PFSK-1 (cell line): ENCODE data around the gene MTERF4.

ENCODE experiments used
- FOXP2 ChIP-seq: optimal IDR thresholded peaks from 2 replicates; pipeline ENCODE3; 2011; ENCODE audit warnings: borderline replicate concordance, control low read depth, inconsistent platforms; ENCODE audit not compliant: insufficient read depth; ENCODE audit errors: extremely low read length, extremely low read depth
- POLR2AphosphoS5 ChIP-seq: IDR thresholded peaks from 2 replicates; pipeline ENCODE4 v1.6.1; 2012; ENCODE audit warnings: low read depth, mild to moderate bottlenecking, control low read depth, low read length, moderate library complexity
- SIN3A ChIP-seq: IDR thresholded peaks from 2 replicates; pipeline ENCODE4 v1.6.1; 2012; ENCODE audit warnings: mild to moderate bottlenecking, low read length, moderate library complexity, borderline replicate concordance; ENCODE audit not compliant: insufficient read depth
- TAF1 ChIP-seq: IDR thresholded peaks from 2 replicates; pipeline ENCODE4 v1.6.1; 2012; ENCODE audit warnings: low read length, control low read depth, borderline replicate concordance; ENCODE audit not compliant: insufficient read depth
- TF ChIP-seq, protein P1 (sequence below), 2 experiments: IDR thresholded peaks; 2 replicates each; pipeline versions ENCODE4 v1.6.1 to v1.8.0; 2011 to 2012; ENCODE audit warnings: low read depth in 2 of 2, low read length in 2 of 2, control low read depth in 1 of 2, inconsistent platforms in 1 of 2, mild to moderate bottlenecking in 1 of 2, moderate library complexity in 1 of 2; ENCODE audit not compliant: insufficient read depth in 1 of 2

MTERF4 gene

DNA sequence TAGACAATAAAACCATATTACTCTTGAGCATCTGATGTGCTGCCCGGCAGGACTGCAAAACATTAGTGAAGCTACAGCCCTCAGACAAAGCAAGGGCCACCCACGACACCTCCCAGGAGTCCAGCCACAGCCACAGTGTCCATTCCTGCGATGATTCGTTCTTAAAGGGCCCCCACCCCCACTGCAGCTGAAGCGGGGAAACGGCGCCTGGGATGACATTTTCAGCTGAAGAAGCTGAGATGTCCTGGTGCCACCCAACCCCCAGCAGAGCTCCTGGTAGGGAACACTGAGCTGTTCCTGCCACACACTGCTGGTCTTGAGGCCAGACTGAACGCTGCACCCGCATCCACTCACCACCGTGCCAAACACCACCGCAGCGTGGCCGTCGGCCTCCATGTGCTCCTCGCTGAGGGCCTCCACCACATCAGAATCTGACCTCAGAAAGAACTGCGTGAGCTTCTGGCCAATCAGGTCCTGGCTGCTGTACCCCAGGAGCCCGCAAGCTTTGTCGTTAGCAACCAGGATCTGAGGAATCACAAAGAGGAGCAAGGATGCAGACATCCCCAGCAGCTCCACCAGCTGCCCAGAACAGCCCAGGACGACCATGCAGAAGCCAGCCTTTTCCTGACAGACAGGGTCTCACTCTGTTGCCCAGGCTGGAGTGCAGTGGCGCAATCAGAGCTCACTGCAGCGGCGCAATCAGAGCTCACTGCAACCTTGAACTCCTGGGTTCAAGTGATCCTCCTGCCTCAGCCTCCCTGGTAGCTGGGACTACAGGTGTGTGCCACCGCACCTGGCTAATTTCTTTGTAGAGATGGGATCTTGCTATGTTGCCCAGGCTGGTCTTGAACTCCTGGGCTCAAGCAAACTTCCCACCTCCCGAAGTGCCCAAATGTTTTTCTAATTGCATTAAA is 37.7 kb upstream of the MTERF4 start:
- TF ChIP-seq SIN3A (no peak), FOXP2 (no peak), TAF1 (no peak), POLR2AphosphoS5 (no peak)
- TF ChIP-seq, protein P1, sequence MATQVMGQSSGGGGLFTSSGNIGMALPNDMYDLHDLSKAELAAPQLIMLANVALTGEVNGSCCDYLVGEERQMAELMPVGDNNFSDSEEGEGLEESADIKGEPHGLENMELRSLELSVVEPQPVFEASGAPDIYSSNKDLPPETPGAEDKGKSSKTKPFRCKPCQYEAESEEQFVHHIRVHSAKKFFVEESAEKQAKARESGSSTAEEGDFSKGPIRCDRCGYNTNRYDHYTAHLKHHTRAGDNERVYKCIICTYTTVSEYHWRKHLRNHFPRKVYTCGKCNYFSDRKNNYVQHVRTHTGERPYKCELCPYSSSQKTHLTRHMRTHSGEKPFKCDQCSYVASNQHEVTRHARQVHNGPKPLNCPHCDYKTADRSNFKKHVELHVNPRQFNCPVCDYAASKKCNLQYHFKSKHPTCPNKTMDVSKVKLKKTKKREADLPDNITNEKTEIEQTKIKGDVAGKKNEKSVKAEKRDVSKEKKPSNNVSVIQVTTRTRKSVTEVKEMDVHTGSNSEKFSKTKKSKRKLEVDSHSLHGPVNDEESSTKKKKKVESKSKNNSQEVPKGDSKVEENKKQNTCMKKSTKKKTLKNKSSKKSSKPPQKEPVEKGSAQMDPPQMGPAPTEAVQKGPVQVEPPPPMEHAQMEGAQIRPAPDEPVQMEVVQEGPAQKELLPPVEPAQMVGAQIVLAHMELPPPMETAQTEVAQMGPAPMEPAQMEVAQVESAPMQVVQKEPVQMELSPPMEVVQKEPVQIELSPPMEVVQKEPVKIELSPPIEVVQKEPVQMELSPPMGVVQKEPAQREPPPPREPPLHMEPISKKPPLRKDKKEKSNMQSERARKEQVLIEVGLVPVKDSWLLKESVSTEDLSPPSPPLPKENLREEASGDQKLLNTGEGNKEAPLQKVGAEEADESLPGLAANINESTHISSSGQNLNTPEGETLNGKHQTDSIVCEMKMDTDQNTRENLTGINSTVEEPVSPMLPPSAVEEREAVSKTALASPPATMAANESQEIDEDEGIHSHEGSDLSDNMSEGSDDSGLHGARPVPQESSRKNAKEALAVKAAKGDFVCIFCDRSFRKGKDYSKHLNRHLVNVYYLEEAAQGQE (IDR thresholded peaks at IDR 0.05; ENCODE audit: insufficient read depth in 1 of 2, low read depth in 2 of 2, low read length in 2 of 2) = no peak

DNA sequence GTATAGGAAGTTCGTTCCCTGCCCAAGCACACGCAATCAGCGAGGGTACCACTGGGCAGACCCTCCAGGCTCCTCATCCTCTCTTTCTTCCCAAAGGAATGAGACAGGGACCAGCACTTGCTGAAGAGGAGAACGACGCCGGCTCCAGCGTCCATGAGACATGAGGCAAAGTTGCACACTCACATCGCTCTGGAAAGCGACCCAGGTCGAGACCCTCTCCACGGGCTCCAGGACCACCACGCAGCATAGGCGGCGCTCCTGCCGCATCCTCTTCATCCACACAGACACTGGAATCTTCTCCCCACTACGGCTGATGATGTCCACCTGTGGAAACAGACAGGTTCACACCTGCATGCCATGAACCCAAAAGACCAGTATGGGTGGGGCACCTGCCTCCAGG is 36.4 kb upstream of the MTERF4 start:
- TF ChIP-seq TAF1 = no peak
- TF ChIP-seq FOXP2 = no peak
- TF ChIP-seq, protein P1 (IDR thresholded peaks at IDR 0.05; ENCODE audit: insufficient read depth in 1 of 2, low read depth in 2 of 2, low read length in 2 of 2) = no peak
- TF ChIP-seq POLR2AphosphoS5 = no peak
- TF ChIP-seq SIN3A = no peak

DNA sequence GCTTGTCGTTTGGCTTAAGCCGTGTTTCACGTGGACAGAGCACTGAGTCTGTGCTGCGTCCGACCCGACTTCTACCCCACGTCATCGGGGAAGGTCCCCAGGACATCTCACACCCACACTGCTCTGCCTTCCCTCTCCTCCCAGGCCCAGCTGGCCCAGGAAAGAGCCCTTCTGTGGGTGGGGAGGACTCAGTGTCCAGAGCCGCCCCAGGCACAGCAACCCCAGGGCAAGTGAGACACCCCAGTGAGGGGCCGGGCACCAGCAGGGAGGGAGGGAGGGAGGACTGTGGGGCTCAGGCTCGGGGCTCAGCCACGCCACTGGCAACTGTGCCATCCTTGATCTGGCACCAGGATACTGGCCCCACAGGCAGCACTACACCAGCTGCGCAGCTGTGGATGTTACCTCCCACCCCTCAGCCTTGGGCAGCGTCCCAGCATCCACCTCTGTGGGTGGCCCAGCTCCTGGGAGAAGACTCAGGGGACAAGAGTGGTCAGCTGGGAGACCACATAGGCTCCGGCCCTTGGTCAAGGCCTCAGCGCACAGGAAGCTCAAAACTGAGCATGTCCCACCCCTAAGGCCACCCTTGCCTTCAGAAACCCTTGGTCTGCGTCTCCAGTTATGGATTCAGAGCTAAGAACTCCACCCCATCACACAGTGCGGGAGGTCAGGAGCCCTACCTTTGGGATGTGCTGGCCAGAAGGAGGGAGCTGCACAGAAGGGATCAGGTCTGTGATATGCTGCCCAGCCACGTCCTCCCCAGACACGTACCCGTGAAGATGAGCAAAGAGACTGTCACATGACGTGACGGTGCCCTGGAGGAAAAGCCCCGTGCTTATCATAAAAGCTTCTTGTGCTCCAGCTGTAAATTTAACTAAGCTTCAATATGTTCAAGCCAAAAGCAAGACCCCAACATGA is 35.4 kb upstream of the MTERF4 start:
- no peak for TF ChIP-seq SIN3A
- TF ChIP-seq POLR2AphosphoS5 = no peak
- TF ChIP-seq, protein P1 (IDR thresholded peaks at IDR 0.05; ENCODE audit: insufficient read depth in 1 of 2, low read depth in 2 of 2, low read length in 2 of 2) = no peak
- no peak for TF ChIP-seq TAF1
- no peak for TF ChIP-seq FOXP2

DNA sequence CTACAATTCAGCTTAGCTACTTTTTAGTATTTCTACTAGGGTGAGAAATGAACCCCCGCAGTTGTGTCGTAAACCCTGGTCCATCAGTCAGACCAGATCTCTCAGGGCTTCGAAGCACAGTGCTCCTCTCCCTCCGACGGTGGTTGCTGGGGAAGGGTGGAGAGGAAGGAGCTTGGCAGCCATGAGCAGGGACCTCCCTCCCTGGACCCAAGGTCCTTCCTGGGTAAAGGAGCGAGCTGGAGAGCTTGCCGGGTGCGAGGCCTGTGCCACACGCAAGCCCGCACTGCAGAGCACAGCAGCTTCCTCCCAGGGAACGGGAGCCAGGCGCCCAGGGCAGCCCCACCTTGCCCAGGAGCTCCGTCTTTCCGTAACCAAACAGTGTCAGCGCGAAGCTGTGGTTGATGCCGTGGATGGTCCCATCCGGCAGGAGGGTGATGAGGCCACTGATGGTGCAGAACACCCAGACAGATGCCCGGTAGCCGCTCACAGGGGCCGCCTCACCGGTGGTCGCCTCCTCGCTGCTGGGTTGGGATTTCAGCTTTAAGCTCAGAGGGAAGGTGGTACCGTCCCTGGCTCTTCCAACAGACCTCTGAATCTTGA is 34.7 kb upstream of the MTERF4 start:
- TF ChIP-seq SIN3A = no peak
- TF ChIP-seq FOXP2 = no peak
- no peak for TF ChIP-seq POLR2AphosphoS5
- no peak for TF ChIP-seq TAF1
- TF ChIP-seq, protein P1 (IDR thresholded peaks at IDR 0.05; ENCODE audit: insufficient read depth in 1 of 2, low read depth in 2 of 2, low read length in 2 of 2) = no peak
